K562 (cell line): ENCODE measurements around the gene LIN28B. TPM values are rescaled to one million over a fixed set of nuclear protein-coding genes. Genes with fewer than 3 reads are reported as not detected.

ENCODE experiments used
- ATF3 ChIP-seq, 2 experiments: fragments of 450-650 bp in 1 of 2; sonication (generic) in 1 of 2; formaldehyde crosslinking in 1 of 2; IDR thresholded peaks in 1 of 2; conservative IDR thresholded peaks in 1 of 2; 2 replicates each; pipeline versions ENCODE4 v1.6.1 to v1.8.1; 2016 to 2023; ENCODE audit warnings: mild to moderate bottlenecking in 2 of 2, moderate library complexity in 2 of 2, inconsistent platforms in 1 of 2, missing genetic modification reagents in 1 of 2
- ATF7 ChIP-seq: fragments of 450-650 bp; IDR thresholded peaks from 2 replicates; pipeline ENCODE4 v1.7.1; 2014; ENCODE audit warnings: mild to moderate bottlenecking, moderate library complexity
- CAMTA2 ChIP-seq: fragments of 250-450 bp; sonication (Bioruptor Pico); conservative IDR thresholded peaks from 2 replicates; pipeline ENCODE4 v1.5.1; 2022
- ETS2 ChIP-seq: IDR thresholded peaks from 2 replicates; pipeline ENCODE4 v1.6.1; 2016; ENCODE audit warnings: borderline replicate concordance, missing genetic modification characterization, mild to moderate bottlenecking, moderate library complexity, missing compliant biosample characterization; ENCODE audit not compliant: poor library complexity, severe bottlenecking
- EWSR1 ChIP-seq: fragments of 450-650 bp; IDR thresholded peaks from 2 replicates; pipeline ENCODE4 v1.6.1; 2018; ENCODE audit warnings: borderline replicate concordance, mild to moderate bottlenecking, low read depth, moderate library complexity; ENCODE audit not compliant: partially characterized antibody
- ILF3 ChIP-seq: fragments of 450-650 bp; IDR thresholded peaks from 2 replicates; pipeline ENCODE4 v1.6.1; 2018; ENCODE audit warnings: antibody characterized with exemption, mild to moderate bottlenecking, moderate library complexity, borderline replicate concordance
- NCOA6 ChIP-seq: fragments of 450-650 bp; IDR thresholded peaks from 2 replicates; pipeline ENCODE4 v1.6.1; 2017; ENCODE audit warnings: mild to moderate bottlenecking
- POLR2AphosphoS5 ChIP-seq: IDR thresholded peaks from 2 replicates; pipeline ENCODE4 v1.6.1; 2011; ENCODE audit warnings: mild to moderate bottlenecking, low read depth, low read length, moderate library complexity; ENCODE audit not compliant: control insufficient read depth, insufficient read depth
- SIX5 ChIP-seq, 2 experiments: IDR thresholded peaks; 2 replicates each; pipeline ENCODE4 v1.6.1; 2011; ENCODE audit warnings: low read length in 2 of 2, borderline replicate concordance in 1 of 2, low read depth in 1 of 2, mild to moderate bottlenecking in 1 of 2, moderate library complexity in 1 of 2; ENCODE audit not compliant: insufficient read depth in 1 of 2
- ZBTB40 ChIP-seq, 2 experiments: fragments of 450-650 bp in 1 of 2; sonication (generic) in 1 of 2; formaldehyde crosslinking in 1 of 2; IDR thresholded peaks; 2 replicates each; pipeline versions ENCODE4 v1.7.1 to v1.9.0; 2016 to 2022; ENCODE audit warnings: inconsistent platforms in 1 of 2, mild to moderate bottlenecking in 1 of 2, missing genetic modification reagents in 1 of 2
- ZNF134 ChIP-seq: fragments of 250-450 bp; sonication (Bioruptor Pico); conservative IDR thresholded peaks from 2 replicates; pipeline ENCODE4 v1.4.0; 2020
- ZNF395 ChIP-seq: fragments of 200-800 bp; sonication (Bioruptor generic); IDR thresholded peaks from 2 replicates; pipeline ENCODE4 v1.6.1; 2017; ENCODE audit warnings: missing genetic modification characterization, missing compliant biosample characterization
- ZNF586 ChIP-seq: fragments of 450-650 bp; formaldehyde crosslinking; conservative IDR thresholded peaks from 2 replicates; pipeline ENCODE4 v1.4.0; 2020; ENCODE audit warnings: mild to moderate bottlenecking, moderate library complexity
- ZZZ3 ChIP-seq: fragments of 450-650 bp; IDR thresholded peaks from 2 replicates; pipeline ENCODE4 v1.6.1; 2016; ENCODE audit warnings: antibody characterized with exemption, mild to moderate bottlenecking, moderate library complexity
- polyA plus RNA-seq, 8 experiments: library from polyadenylated mRNA; depleted of rRNA in 4 of 8; stranded (reverse) in 5 of 8; unstranded in 3 of 8; fragments of >200 nt; fragmentation: Nextera tagmentation in 2 of 8; fragmentation: Illumina TruSeq in 1 of 8; extraction: Ambion mirVana in 2 of 8; extraction: Trizol in 1 of 8; gene quantifications; 2 replicates each; pipeline versions ENCODE4 v1.2.1 to v1.2.3, GENCODE V29; 2011 to 2014; ENCODE audit warnings: inconsistent platforms in 1 of 8, missing spikeins in 1 of 8
- total RNA-seq, 7 experiments: library from RNA; depleted of rRNA in 6 of 7; stranded (reverse); fragments of >200 nt in 6 of 7; fragmentation: Illumina TruSeq in 2 of 7; extraction: Trizol in 2 of 7; gene quantifications; 2 replicates each; pipeline versions ENCODE4 v1.2.1 to v1.2.3, GENCODE V29; 2011 to 2021; ENCODE audit warnings: low replicate concordance in 1 of 7

LIN28B gene
- total and polyA plus RNA-seq, 9 of the 15 experiments (the other 6 are each of a cell fraction or from before 2014, with no cell fraction given): 20.9 to 77.3 (median 42.1) TPM

GRCh38 chr6:104958178-104959025 is 1.5 kb downstream of the LIN28B start (continued):
- 0 out of 2 replicates have a peak, but pooled peaks have one; percentile 11 for TF ChIP-seq ILF3
- TF ChIP-seq CAMTA2 (CRISPR knock-in tag): no peak
- TF ChIP-seq ZNF395 (CRISPR knock-in tag): no peak
- TF ChIP-seq ETS2 (tag): no peak
- no peak; the same call in 1 of the 2 replicates for TF ChIP-seq ATF7
- TF ChIP-seq POLR2AphosphoS5: peak; percentile 50; the same call in 1 of the 2 replicates
- TF ChIP-seq EWSR1: no peak
- no peak for TF ChIP-seq SIX5 (IDR thresholded peaks at IDR 0.05; ENCODE audit: borderline replicate concordance in 1 of 2, insufficient read depth in 1 of 2, low read depth in 1 of 2, low read length in 2 of 2)
- TF ChIP-seq ZNF134 (CRISPR knock-in tag): no peak
- TF ChIP-seq NCOA6: no peak
- no peak for TF ChIP-seq ATF3 (IDR thresholded peaks at IDR 0.05)
- TF ChIP-seq ATF3 (CRISPR knock-in tag; conservative IDR thresholded peaks at IDR 0.05): no peak
- TF ChIP-seq ZBTB40 (IDR thresholded peaks at IDR 0.05): no peak
- no peak for TF ChIP-seq ZBTB40 (CRISPR knock-in tag; IDR thresholded peaks at IDR 0.05)
- no peak for TF ChIP-seq ZNF586
- TF ChIP-seq ZZZ3: no peak
